ENCODE results near the gene ZMYM2.
A peak's percentile ranks its signal among the peaks of the same experiment; 100 is the strongest.

ZMYM2 gene

GRCh38 chr13:20125129-20125782, 166.7 kb downstream of the ZMYM2 start:
- Histone ChIP-seq H3K79me2 (ENCODE audit: insufficient read depth, low read length) (no peaks in the 10 kb centered on the region; the same call in 1 of the 2 replicates), H3K9ac (ENCODE audit: low read depth, low read length) (no peak overlapping the region), H3K4me2 (ENCODE audit: insufficient read depth, low read length) (no peak overlapping the region), H3K4me1 (ENCODE audit: insufficient read depth, low read length) (peaks cover 29% of the 10 kb centered on the region), H2AFZ (ENCODE audit: low read depth, low read length) (no peak overlapping the region), H3K4me3 (ENCODE audit: low read depth in 1 of 2, low read length in 2 of 2) (no peak overlapping the region), H3K9me3 (ENCODE audit: insufficient read depth, low read length, severe bottlenecking) (no peaks in the 10 kb centered on the region), H3K36me3 (ENCODE audit: insufficient read depth, low read length) (no peaks in the 10 kb centered on the region), H3K27ac (ENCODE audit: low read length) (no peak overlapping the region), H4K20me1 (ENCODE audit: insufficient read depth, low read length) (no peaks in the 10 kb centered on the region), H3K27me3 (ENCODE audit: insufficient read depth, low read length, poor library complexity) (peaks cover 22% of the 10 kb centered on the region)
- no peak for DNase-seq
- ATAC-seq (ENCODE audit: insufficient read depth, low read depth): no peak
- TF ChIP-seq EZH2 (IDR thresholded peaks at IDR 0.05; ENCODE audit: borderline replicate concordance, low read depth, low read length, severe bottlenecking): no peak
- no peak for TF ChIP-seq CTCF (IDR thresholded peaks at IDR 0.05; ENCODE audit: borderline replicate concordance, extremely low read depth, low read length, poor library complexity, severe bottlenecking)

DNA sequence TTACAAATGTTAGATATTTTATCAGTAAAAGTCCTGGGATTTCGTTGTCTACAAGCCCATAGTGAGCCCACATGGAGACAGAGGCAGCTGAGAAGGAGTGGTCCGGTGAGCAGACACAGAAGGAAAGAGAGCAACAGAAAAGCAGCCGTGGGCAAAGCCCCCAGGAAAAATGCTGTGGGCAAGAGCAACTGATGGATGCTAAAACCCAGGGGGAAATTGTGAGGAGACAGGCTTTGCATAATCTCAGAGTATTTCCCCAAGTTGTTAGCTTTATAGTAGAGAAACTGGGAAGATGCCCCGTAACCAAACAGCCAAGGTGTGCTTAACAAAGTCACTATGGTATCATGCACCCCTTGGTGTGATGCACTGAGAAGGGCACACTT, 167.2 kb downstream of the ZMYM2 start:
- TF ChIP-seq EZH2 (IDR thresholded peaks at IDR 0.05; ENCODE audit: borderline replicate concordance, low read depth, low read length, severe bottlenecking): no peak
- Histone ChIP-seq H3K27me3 (ENCODE audit: insufficient read depth, low read length, poor library complexity) (peaks cover 22% of the 10 kb centered on the region), H3K4me3 (ENCODE audit: low read depth in 1 of 2, low read length in 2 of 2) (no peak overlapping the region), H3K9ac (ENCODE audit: low read depth, low read length) (no peak overlapping the region), H3K4me2 (ENCODE audit: insufficient read depth, low read length) (no peak overlapping the region), H3K4me1 (ENCODE audit: insufficient read depth, low read length) (peaks cover 29% of the 10 kb centered on the region), H4K20me1 (ENCODE audit: insufficient read depth, low read length) (no peaks in the 10 kb centered on the region), H3K9me3 (ENCODE audit: insufficient read depth, low read length, severe bottlenecking) (no peaks in the 10 kb centered on the region), H3K27ac (ENCODE audit: low read length) (no peak overlapping the region), H2AFZ (ENCODE audit: low read depth, low read length) (no peak overlapping the region), H3K36me3 (ENCODE audit: insufficient read depth, low read length) (no peaks in the 10 kb centered on the region), H3K79me2 (ENCODE audit: insufficient read depth, low read length) (no peaks in the 10 kb centered on the region; the same call in 1 of the 2 replicates)
- ATAC-seq (ENCODE audit: insufficient read depth, low read depth) (no peak), DNase-seq (no peak)

- TF ChIP-seq EZH2 (IDR thresholded peaks at IDR 0.05; ENCODE audit: borderline replicate concordance, low read depth, low read length, severe bottlenecking): no peak
- TF ChIP-seq CTCF (IDR thresholded peaks at IDR 0.05; ENCODE audit: borderline replicate concordance, extremely low read depth, low read length, poor library complexity, severe bottlenecking): no peak
- Histone ChIP-seq H3K27me3 (ENCODE audit: insufficient read depth, low read length, poor library complexity) (peaks cover 22% of the 10 kb centered on the region), H3K79me2 (ENCODE audit: insufficient read depth, low read length) (no peaks in the 10 kb centered on the region), H3K27ac (ENCODE audit: low read length) (no peak overlapping the region), H3K4me2 (ENCODE audit: insufficient read depth, low read length) (no peak overlapping the region), H3K4me3 (ENCODE audit: low read depth in 1 of 2, low read length in 2 of 2) (no peak overlapping the region), H3K4me1 (ENCODE audit: insufficient read depth, low read length) (peaks cover 22% of the 10 kb centered on the region), H3K9me3 (ENCODE audit: insufficient read depth, low read length, severe bottlenecking) (no peaks in the 10 kb centered on the region), H4K20me1 (ENCODE audit: insufficient read depth, low read length) (no peaks in the 10 kb centered on the region), H3K9ac (ENCODE audit: low read depth, low read length) (no peak overlapping the region), H2AFZ (ENCODE audit: low read depth, low read length) (no peak overlapping the region), H3K36me3 (ENCODE audit: insufficient read depth, low read length) (no peaks in the 10 kb centered on the region)
- no peak for ATAC-seq (ENCODE audit: insufficient read depth, low read depth)
- no peak for DNase-seq
Observed at GRCh38 chr13:20126541-20127261, 168.2 kb downstream of the ZMYM2 start.

GRCh38 chr13:20127262-20127561, 168.7 kb downstream of the ZMYM2 start:
- H2AFZ ChIP-seq (ENCODE audit: low read depth, low read length): peak overlapping the region; percentile 71; the same call in 1 of the 2 replicates
- no peak overlapping the region for H3K27ac ChIP-seq (ENCODE audit: low read length)

More at GRCh38 chr13:20127262-20127561, 168.7 kb downstream of the ZMYM2 start:
- H3K27me3 ChIP-seq (ENCODE audit: insufficient read depth, low read length, poor library complexity): peaks cover 22% of the 10 kb centered on the region
- no peaks in the 10 kb centered on the region for H3K9me3 ChIP-seq (ENCODE audit: insufficient read depth, low read length, severe bottlenecking)
- peak overlapping the region; percentile 68 for H3K4me2 ChIP-seq (ENCODE audit: insufficient read depth, low read length)
- no peaks in the 10 kb centered on the region for H3K36me3 ChIP-seq (ENCODE audit: insufficient read depth, low read length)
- H3K4me3 ChIP-seq (ENCODE audit: low read depth in 1 of 2, low read length in 2 of 2): peak overlapping the region in 1 of 2 experiments; percentile 54; a peak in 2 of 4 replicates
- DNase-seq (peak; percentile 16), ATAC-seq (ENCODE audit: insufficient read depth, low read depth) (peak; percentile 44; the same call in 2 of the 3 replicates)
- H3K9ac ChIP-seq (ENCODE audit: low read depth, low read length): peak overlapping the region; percentile 47
- TF ChIP-seq CTCF (IDR thresholded peaks at IDR 0.05; ENCODE audit: borderline replicate concordance, extremely low read depth, low read length, poor library complexity, severe bottlenecking): no peak
- no peak for TF ChIP-seq EZH2 (IDR thresholded peaks at IDR 0.05; ENCODE audit: borderline replicate concordance, low read depth, low read length, severe bottlenecking)
- H3K79me2 ChIP-seq (ENCODE audit: insufficient read depth, low read length): no peaks in the 10 kb centered on the region
- no peaks in the 10 kb centered on the region for H4K20me1 ChIP-seq (ENCODE audit: insufficient read depth, low read length)
- H3K4me1 ChIP-seq (ENCODE audit: insufficient read depth, low read length): peaks cover 17% of the 10 kb centered on the region
